Gastrocnemius medialis (tissue), 4 donors: ENCODE results near the gene MTCL1.

Experiments used
- POLR2A ChIP-seq, 2 donors: fragments of 450-650 bp; IDR thresholded peaks; one replicate each; pipeline ENCODE4 v1.6.1; 2017; ENCODE audit warnings: antibody characterized with exemption in 2 of 2, mild to moderate bottlenecking in 2 of 2, moderate library complexity in 2 of 2
- TF ChIP-seq, protein P1 (sequence below), 5 experiments: fragments of 450-650 bp in 3 of 5; fragments of 200-600 bp in 2 of 5; sonication (generic) in 2 of 5; IDR thresholded peaks in 4 of 5; conservative IDR thresholded peaks in 1 of 5; 1 replicate in 4 of 5; 2 replicates in 1 of 5; pipeline ENCODE4 v1.5.1; 2016 to 2019; ENCODE audit warnings: antibody characterized with exemption in 5 of 5, mild to moderate bottlenecking in 3 of 5, moderate library complexity in 3 of 5

- TF ChIP-seq, protein P1, sequence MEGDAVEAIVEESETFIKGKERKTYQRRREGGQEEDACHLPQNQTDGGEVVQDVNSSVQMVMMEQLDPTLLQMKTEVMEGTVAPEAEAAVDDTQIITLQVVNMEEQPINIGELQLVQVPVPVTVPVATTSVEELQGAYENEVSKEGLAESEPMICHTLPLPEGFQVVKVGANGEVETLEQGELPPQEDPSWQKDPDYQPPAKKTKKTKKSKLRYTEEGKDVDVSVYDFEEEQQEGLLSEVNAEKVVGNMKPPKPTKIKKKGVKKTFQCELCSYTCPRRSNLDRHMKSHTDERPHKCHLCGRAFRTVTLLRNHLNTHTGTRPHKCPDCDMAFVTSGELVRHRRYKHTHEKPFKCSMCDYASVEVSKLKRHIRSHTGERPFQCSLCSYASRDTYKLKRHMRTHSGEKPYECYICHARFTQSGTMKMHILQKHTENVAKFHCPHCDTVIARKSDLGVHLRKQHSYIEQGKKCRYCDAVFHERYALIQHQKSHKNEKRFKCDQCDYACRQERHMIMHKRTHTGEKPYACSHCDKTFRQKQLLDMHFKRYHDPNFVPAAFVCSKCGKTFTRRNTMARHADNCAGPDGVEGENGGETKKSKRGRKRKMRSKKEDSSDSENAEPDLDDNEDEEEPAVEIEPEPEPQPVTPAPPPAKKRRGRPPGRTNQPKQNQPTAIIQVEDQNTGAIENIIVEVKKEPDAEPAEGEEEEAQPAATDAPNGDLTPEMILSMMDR (IDR thresholded peaks at IDR 0.05 in 4 of 5, conservative IDR thresholded peaks at IDR 0.05 in 1 of 5) = no peak
- no peak for TF ChIP-seq POLR2A (IDR thresholded peaks at IDR 0.05)
These were observed 130.2 kb downstream of the MTCL1 start for GRCh38 chr18:8835521-8835953.
